GM12874 (cell line): ENCODE results near the gene EFCAB5.

Source experiments
- CTCF ChIP-seq: IDR thresholded peaks from 2 replicates; pipeline ENCODE4 v1.5.1; 2011; ENCODE audit warnings: low read depth, mild to moderate bottlenecking, control low read depth, low read length, moderate library complexity; ENCODE audit not compliant: insufficient read depth

EFCAB5 gene

GRCh38 chr17:30117675-30118081, 176.2 kb downstream of the EFCAB5 start:
- TF ChIP-seq CTCF = no peak

GRCh38 chr17:30124273-30124796, 182.9 kb downstream of the EFCAB5 start:
- no peak for TF ChIP-seq CTCF

- TF ChIP-seq CTCF = no peak
These were observed 188.7 kb downstream of the EFCAB5 start for GRCh38 chr17:30130121-30130520.

- TF ChIP-seq CTCF = no peak
These were observed 191.2 kb downstream of the EFCAB5 start for GRCh38 chr17:30132615-30133014.

- no peak for TF ChIP-seq CTCF
These were observed 191.8 kb downstream of the EFCAB5 start for GRCh38 chr17:30133197-30133596.

GRCh38 chr17:30134551-30134950, 193.1 kb downstream of the EFCAB5 start:
- no peak for TF ChIP-seq CTCF

GRCh38 chr17:30137158-30137557, 195.7 kb downstream of the EFCAB5 start:
- TF ChIP-seq CTCF = no peak
